ENCODE measurements around the gene MAT2A.
A peak's percentile ranks its signal among the peaks of the same experiment; 100 is the strongest.

Gene MAT2A

DNA sequence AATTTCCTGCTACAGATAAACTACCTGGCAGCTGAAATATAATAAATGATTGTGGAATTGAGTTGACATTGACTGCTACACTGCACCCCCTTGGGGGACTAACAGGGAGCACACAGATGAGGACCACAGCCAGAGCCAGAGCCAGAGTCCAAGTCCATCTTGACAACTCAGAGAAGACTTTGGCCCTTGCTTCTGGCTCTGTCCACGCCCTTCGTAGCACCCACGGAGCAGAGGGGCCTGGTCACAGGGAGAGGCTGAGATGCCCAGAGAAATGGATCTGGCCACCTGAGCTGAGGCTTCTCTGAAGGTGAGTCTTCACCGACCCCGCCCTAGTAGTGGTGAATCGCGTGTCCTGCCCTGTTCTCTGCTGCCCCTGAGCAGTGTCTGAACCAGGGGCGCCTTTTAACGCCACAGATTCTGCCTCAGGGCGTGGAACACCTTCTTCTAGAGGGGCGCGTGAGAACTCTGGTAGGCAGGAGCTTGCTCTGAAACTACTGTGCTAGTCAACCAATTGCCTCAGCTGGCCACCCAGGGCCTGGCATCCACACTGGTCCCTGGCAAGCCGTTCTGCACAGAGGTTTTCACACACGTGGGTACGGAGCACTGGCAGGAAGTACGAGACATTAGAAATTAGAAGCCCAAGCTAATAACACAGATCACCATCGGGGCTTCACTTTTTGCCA is 35.7 kb upstream of the MAT2A start:
- no peak overlapping the region for H3K27ac ChIP-seq
- TF ChIP-seq, protein P1, sequence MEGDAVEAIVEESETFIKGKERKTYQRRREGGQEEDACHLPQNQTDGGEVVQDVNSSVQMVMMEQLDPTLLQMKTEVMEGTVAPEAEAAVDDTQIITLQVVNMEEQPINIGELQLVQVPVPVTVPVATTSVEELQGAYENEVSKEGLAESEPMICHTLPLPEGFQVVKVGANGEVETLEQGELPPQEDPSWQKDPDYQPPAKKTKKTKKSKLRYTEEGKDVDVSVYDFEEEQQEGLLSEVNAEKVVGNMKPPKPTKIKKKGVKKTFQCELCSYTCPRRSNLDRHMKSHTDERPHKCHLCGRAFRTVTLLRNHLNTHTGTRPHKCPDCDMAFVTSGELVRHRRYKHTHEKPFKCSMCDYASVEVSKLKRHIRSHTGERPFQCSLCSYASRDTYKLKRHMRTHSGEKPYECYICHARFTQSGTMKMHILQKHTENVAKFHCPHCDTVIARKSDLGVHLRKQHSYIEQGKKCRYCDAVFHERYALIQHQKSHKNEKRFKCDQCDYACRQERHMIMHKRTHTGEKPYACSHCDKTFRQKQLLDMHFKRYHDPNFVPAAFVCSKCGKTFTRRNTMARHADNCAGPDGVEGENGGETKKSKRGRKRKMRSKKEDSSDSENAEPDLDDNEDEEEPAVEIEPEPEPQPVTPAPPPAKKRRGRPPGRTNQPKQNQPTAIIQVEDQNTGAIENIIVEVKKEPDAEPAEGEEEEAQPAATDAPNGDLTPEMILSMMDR (conservative IDR thresholded peaks at IDR 0.05) = no peak

DNA sequence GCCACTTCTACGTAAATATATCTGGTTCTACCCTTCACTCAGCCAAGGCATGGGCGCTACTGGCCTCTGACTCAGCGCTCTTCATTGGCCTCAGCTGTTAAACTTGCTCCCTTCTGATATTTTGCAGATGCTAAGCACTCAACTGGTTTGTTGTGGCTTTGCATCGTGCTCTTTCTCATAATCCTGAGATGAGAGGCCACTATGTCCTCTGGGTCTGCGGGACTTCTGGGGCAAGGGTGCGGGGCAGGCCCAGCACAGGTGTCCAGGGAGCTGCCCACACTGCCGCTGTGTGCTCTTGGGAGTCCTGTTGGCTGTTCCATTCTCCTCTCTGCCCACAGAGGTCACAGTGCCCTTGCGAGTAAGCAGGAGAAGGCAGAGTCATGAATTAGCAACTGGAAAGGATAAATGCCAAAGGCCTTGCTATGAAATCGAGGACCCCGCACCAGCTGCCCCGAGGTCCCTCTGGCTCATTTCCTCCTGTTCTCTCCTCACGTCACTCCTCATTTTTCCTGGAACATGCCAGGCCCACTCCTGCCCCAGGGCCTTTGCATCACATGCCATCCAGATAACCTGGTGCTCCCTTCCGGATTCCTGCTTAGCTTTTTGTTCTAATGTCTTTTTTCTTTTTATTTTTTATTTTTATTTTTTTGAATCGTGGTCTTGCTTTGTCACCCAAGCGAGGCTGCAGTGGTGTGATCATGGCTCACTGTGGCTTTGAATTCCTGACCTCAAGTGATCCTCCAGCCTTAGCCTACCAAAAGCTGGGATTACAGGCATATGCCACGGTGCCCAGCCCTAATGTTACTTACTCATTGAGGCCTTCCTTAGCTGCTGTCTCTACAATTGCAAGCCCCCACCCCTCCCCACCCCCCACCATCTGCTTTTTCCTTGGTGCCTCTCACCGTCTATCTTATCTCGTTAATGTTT is 34.9 kb upstream of the MAT2A start:
- H3K27ac ChIP-seq = no peak overlapping the region
- TF ChIP-seq, protein P1 (conservative IDR thresholded peaks at IDR 0.05) = no peak

DNA sequence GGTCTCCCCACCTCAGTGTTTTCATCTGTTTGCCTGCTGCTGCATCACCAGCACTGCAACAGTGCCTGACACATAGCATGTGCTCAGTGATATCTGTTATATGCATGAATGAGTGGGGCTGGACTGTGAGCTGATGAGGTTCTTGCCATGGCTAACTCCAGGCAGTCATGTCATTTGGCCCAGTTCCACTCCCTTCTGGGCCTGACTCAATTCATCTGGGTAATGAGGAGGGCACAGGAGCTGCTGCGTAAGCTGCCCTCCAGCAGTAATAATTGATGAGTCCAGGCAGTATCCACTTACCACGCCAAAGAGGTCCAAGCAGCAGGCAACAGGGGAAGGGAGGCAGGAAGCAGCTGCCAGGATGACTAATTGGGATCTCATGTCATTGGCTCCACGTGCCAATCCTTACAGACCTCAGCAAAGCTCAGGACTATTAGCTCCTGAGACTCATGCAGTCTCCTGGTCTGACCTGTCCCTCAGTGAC is 34.1 kb upstream of the MAT2A start:
- TF ChIP-seq, protein P1 (conservative IDR thresholded peaks at IDR 0.05) = no peak

DNA sequence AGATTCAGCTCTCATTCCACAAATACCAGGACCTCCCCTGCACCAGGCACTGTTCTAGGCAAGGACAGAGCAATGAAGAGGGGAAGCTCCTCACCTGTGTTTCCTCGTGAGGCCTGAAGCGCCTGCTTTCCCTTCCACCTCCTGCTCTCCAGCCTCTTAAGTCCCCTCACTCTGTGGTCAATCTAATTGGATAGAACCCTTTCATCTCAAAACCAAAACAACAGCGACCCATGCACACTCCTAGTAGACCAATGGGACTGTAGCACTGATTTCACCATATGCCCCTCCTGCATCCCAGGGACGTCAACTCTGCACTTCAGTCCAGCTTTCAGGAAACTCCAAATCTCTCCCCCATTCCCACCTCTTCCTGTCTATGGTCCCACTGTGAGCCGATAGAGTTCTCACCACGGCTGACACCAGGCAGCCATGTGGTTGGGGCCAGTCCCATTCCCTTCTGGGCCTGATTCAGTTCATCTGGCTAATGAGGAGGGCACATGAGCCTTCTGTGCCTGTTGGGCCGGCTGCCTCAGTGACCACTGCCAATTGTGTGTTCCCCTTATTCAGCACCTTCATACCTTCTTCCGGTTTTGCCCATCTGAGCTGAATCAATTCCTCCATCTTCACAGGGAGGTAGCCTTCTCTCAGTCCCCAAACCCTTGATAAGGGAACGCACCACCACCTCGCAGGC is 33.3 kb upstream of the MAT2A start:
- H3K27ac ChIP-seq = no peak overlapping the region
- TF ChIP-seq, protein P1 (conservative IDR thresholded peaks at IDR 0.05) = no peak

More for the DNA sequence above, 34.1 kb upstream of the MAT2A start:
- H3K27ac ChIP-seq = no peak overlapping the region

DNA sequence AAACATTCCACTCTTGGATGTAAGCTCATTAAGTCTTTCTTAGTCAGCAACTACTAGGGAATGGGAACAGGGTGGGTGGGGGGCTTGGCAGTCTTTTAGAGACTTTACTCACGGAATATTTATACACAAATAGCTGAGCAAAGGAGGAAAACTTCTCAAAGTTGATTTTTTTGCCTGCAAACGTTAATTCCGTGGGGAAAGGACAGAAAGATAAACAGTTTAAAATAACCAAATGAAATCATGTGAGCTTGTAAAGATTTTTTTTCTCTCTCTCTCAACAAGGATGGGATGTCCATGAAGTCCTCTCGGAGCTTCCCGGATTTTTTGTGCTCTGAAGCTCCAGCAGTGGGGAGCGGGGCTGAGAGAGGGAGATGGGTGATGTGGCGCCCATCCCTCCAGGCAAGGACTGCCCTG is 32.2 kb upstream of the MAT2A start:
- H3K27ac ChIP-seq = no peak overlapping the region
- TF ChIP-seq, protein P1 (conservative IDR thresholded peaks at IDR 0.05) = no peak

DNA sequence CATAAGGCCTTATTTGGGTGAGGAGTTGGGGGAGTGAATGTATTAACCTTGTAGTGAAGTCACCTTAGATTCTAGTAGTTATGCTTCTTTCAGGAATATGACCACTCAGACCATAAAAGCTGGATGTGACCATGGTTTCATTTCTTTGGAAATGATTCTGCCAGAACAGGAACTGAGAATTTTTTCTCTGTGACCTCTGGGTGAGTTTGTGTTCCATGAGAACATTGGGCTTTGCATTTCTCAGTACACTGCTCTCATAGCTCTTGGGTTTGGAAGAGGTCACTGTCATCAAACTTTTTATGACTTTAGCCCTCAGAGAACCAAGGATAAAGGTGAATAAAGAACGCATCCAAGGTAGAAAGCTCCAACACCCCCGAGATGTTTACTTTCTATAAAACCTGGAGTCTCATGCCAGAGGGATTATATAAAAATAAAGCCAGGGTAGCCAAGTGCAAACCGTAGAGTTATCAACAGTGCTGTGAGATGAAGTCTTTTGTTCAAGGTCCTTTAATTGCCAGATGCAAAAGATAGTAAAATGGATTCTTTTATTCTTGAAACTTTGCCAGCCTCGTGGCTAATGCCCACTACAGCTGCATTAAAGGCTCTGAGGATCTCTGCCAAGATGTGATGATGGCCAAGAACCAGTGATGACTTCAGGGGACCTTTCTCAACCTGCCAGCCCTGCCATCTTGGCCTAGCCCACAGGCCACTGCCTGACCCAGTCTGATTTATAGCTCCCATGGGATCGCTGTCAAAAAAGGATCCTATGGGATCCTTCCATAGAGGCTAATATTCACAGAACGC is 27.8 kb upstream of the MAT2A start:
- peak overlapping the region; percentile 88 for H3K27ac ChIP-seq
- TF ChIP-seq, protein P1 (conservative IDR thresholded peaks at IDR 0.05) = no peak

Measured in VCaP (cell line).